ENCODE measurements around the gene TMEM190.
A peak's percentile ranks its signal among the peaks of the same experiment; 100 is the strongest.
"Not testable (repeated sequence)": the region's sequence is repeated elsewhere in the genome, so short reads cannot be mapped to it uniquely, and the experiment has no call there.

Gene TMEM190

GRCh38 chr19:55376241-55376933 is at the start of gene TMEM190:
Gene TMEM190, plus strand, starts transcription at chr19:55376826. Its CDS starts 28 bp downstream, at chr19:55376854.
- H3K4me1 Mint-ChIP-seq (ENCODE audit: low read depth): peaks cover 11% of the 10 kb centered on the region
- no peaks in the 10 kb centered on the region for H3K36me3 Mint-ChIP-seq (ENCODE audit: low read depth)
- peaks cover 20% of the 10 kb centered on the region for H3K27me3 Mint-ChIP-seq
- no peak within 1 kb of the TSS for H3K4me3 Mint-ChIP-seq
- no peak within 1 kb of the TSS for H3K27ac Mint-ChIP-seq
- no peaks in the 10 kb centered on the region for H3K9me3 Mint-ChIP-seq

GRCh38 chr19:55328774-55329318 is 47.8 kb upstream of the TMEM190 start:
- not testable (repeated sequence) for H3K4me1 Mint-ChIP-seq (ENCODE audit: low read depth); H3K27me3 Mint-ChIP-seq

GRCh38 chr19:55329791-55330190 is 46.8 kb upstream of the TMEM190 start:
- not testable (repeated sequence) for H3K36me3 Mint-ChIP-seq (ENCODE audit: low read depth); H3K27ac Mint-ChIP-seq; H3K4me1 Mint-ChIP-seq (ENCODE audit: low read depth); H3K4me3 Mint-ChIP-seq; H3K27me3 Mint-ChIP-seq; H3K9me3 Mint-ChIP-seq

More at GRCh38 chr19:55328774-55329318, 47.8 kb upstream of the TMEM190 start:
- not testable (repeated sequence) for H3K9me3 Mint-ChIP-seq; H3K4me3 Mint-ChIP-seq; H3K36me3 Mint-ChIP-seq (ENCODE audit: low read depth); H3K27ac Mint-ChIP-seq

GRCh38 chr19:55333870-55334269 is 42.8 kb upstream of the TMEM190 start:
- Mint-ChIP-seq H3K4me3 (no peak overlapping the region), H3K27me3 (peaks cover 6% of the 10 kb centered on the region), H3K9me3 (no peaks in the 10 kb centered on the region), H3K36me3 (ENCODE audit: low read depth) (no peaks in the 10 kb centered on the region), H3K4me1 (ENCODE audit: low read depth) (peaks cover 8% of the 10 kb centered on the region), H3K27ac (no peak overlapping the region)

GRCh38 chr19:55336101-55336500 is 40.5 kb upstream of the TMEM190 start:
- no peaks in the 10 kb centered on the region for H3K36me3 Mint-ChIP-seq (ENCODE audit: low read depth)
- H3K4me1 Mint-ChIP-seq (ENCODE audit: low read depth): peaks cover 15% of the 10 kb centered on the region
- H3K9me3 Mint-ChIP-seq: no peaks in the 10 kb centered on the region
- no peak overlapping the region for H3K4me3 Mint-ChIP-seq
- H3K27ac Mint-ChIP-seq: no peak overlapping the region
- H3K27me3 Mint-ChIP-seq: peaks cover 6% of the 10 kb centered on the region

- peak within 1 kb of the TSS; percentile 94 for H3K27ac Mint-ChIP-seq
- H3K9me3 Mint-ChIP-seq: no peaks in the 10 kb centered on the region
- peaks cover 7% of the 10 kb centered on the region for H3K36me3 Mint-ChIP-seq (ENCODE audit: low read depth)
- no peaks in the 10 kb centered on the region for H3K27me3 Mint-ChIP-seq
- H3K4me3 Mint-ChIP-seq: peak within 1 kb of the TSS; percentile 87
- peaks cover 21% of the 10 kb centered on the region for H3K4me1 Mint-ChIP-seq (ENCODE audit: low read depth)
Observed at GRCh38 chr19:55339105-55339888, 37.3 kb upstream of the TMEM190 start, which contains the start of gene KMT5C. Gene KMT5C, plus strand, starts transcription at chr19:55339876. Its CDS starts 2,061 bp downstream, at chr19:55341937.

- Mint-ChIP-seq H3K36me3 (ENCODE audit: low read depth) (peaks cover 11% of the 10 kb centered on the region), H3K4me3 (peak overlapping the region; percentile 87), H3K9me3 (no peaks in the 10 kb centered on the region), H3K27me3 (no peaks in the 10 kb centered on the region), H3K27ac (peak overlapping the region; percentile 94), H3K4me1 (ENCODE audit: low read depth) (peaks cover 21% of the 10 kb centered on the region)
Observed at GRCh38 chr19:55339889-55340783, 36.5 kb upstream of the TMEM190 start.

GRCh38 chr19:55340784-55341147 is 35.9 kb upstream of the TMEM190 start:
- H3K36me3 Mint-ChIP-seq (ENCODE audit: low read depth): peaks cover 16% of the 10 kb centered on the region
- H3K9me3 Mint-ChIP-seq: no peaks in the 10 kb centered on the region
- H3K4me3 Mint-ChIP-seq: peak overlapping the region; percentile 87
- peaks cover 21% of the 10 kb centered on the region for H3K4me1 Mint-ChIP-seq (ENCODE audit: low read depth)
- peak overlapping the region; percentile 86 for H3K27ac Mint-ChIP-seq
- no peaks in the 10 kb centered on the region for H3K27me3 Mint-ChIP-seq

GRCh38 chr19:55341171-55341588 is 35.4 kb upstream of the TMEM190 start:
- Mint-ChIP-seq H3K36me3 (ENCODE audit: low read depth) (peaks cover 16% of the 10 kb centered on the region), H3K27ac (peak overlapping the region; percentile 26), H3K4me1 (ENCODE audit: low read depth) (peaks cover 21% of the 10 kb centered on the region), H3K4me3 (peak overlapping the region; percentile 87), H3K27me3 (no peaks in the 10 kb centered on the region), H3K9me3 (no peaks in the 10 kb centered on the region)

GRCh38 chr19:55341595-55342531 is 34.8 kb upstream of the TMEM190 start:
- no peak overlapping the region for H3K27ac Mint-ChIP-seq
- peaks cover 16% of the 10 kb centered on the region for H3K36me3 Mint-ChIP-seq (ENCODE audit: low read depth)
- H3K27me3 Mint-ChIP-seq: no peaks in the 10 kb centered on the region
- H3K4me1 Mint-ChIP-seq (ENCODE audit: low read depth): peaks cover 21% of the 10 kb centered on the region
- H3K4me3 Mint-ChIP-seq: peak overlapping the region; percentile 74
- no peaks in the 10 kb centered on the region for H3K9me3 Mint-ChIP-seq

GRCh38 chr19:55344444-55344843 is 32.2 kb upstream of the TMEM190 start:
- peaks cover 11% of the 10 kb centered on the region for H3K4me1 Mint-ChIP-seq (ENCODE audit: low read depth)
- no peak overlapping the region for H3K4me3 Mint-ChIP-seq
- no peaks in the 10 kb centered on the region for H3K27me3 Mint-ChIP-seq
- no peak overlapping the region for H3K27ac Mint-ChIP-seq
- no peaks in the 10 kb centered on the region for H3K9me3 Mint-ChIP-seq
- peaks cover 16% of the 10 kb centered on the region for H3K36me3 Mint-ChIP-seq (ENCODE audit: low read depth)

GRCh38 chr19:55345101-55345817 is 31.4 kb upstream of the TMEM190 start:
- peaks cover 16% of the 10 kb centered on the region for H3K36me3 Mint-ChIP-seq (ENCODE audit: low read depth)
- H3K4me3 Mint-ChIP-seq: no peak overlapping the region
- no peak overlapping the region for H3K27ac Mint-ChIP-seq
- no peaks in the 10 kb centered on the region for H3K27me3 Mint-ChIP-seq
- H3K4me1 Mint-ChIP-seq (ENCODE audit: low read depth): peaks cover 11% of the 10 kb centered on the region
- H3K9me3 Mint-ChIP-seq: no peaks in the 10 kb centered on the region

All from stimulated activated naive CD8-positive, alpha-beta T cell treated with anti-CD3 and anti-CD28 coated beads, Interleukin-15, Interleukin-2, amounts not matched to agents 100 ng/mL and 50 ng/mL, for 24 hours (primary cell).